ENCODE data around the gene SMPD3.

Gene SMPD3

GRCh38 chr16:68345958-68346635 lies 102.2 kb downstream of the SMPD3 start:
- no peak for TF ChIP-seq SIN3A (IDR thresholded peaks at IDR 0.05; ENCODE audit: borderline replicate concordance, insufficient read depth, low read length)
- TF ChIP-seq POLR2AphosphoS5 (IDR thresholded peaks at IDR 0.05; ENCODE audit: low read depth, low read length) = no peak
- TF ChIP-seq TAF1 (IDR thresholded peaks at IDR 0.05; ENCODE audit: borderline replicate concordance, insufficient read depth, low read length) = no peak
- no peak for TF ChIP-seq FOXP2 (optimal IDR thresholded peaks at IDR 0.05; ENCODE audit: borderline replicate concordance, extremely low read depth, extremely low read length, insufficient read depth)
- no peak for TF ChIP-seq REST (IDR thresholded peaks at IDR 0.05; ENCODE audit: insufficient read depth in 1 of 2, low read depth in 2 of 2, low read length in 2 of 2)

- TF ChIP-seq POLR2AphosphoS5 (IDR thresholded peaks at IDR 0.05; ENCODE audit: low read depth, low read length) (no peak), REST (IDR thresholded peaks at IDR 0.05; ENCODE audit: insufficient read depth in 1 of 2, low read depth in 2 of 2, low read length in 2 of 2) (no peak), TAF1 (IDR thresholded peaks at IDR 0.05; ENCODE audit: borderline replicate concordance, insufficient read depth, low read length) (no peak), SIN3A (IDR thresholded peaks at IDR 0.05; ENCODE audit: borderline replicate concordance, insufficient read depth, low read length) (no peak), FOXP2 (optimal IDR thresholded peaks at IDR 0.05; ENCODE audit: borderline replicate concordance, extremely low read depth, extremely low read length, insufficient read depth) (no peak)
Measured at GRCh38 chr16:68345351-68345810, 102.9 kb downstream of the SMPD3 start.

- TF ChIP-seq REST (IDR thresholded peaks at IDR 0.05; ENCODE audit: insufficient read depth in 1 of 2, low read depth in 2 of 2, low read length in 2 of 2) (no peak), SIN3A (IDR thresholded peaks at IDR 0.05; ENCODE audit: borderline replicate concordance, insufficient read depth, low read length) (no peak), FOXP2 (optimal IDR thresholded peaks at IDR 0.05; ENCODE audit: borderline replicate concordance, extremely low read depth, extremely low read length, insufficient read depth) (no peak), POLR2AphosphoS5 (IDR thresholded peaks at IDR 0.05; ENCODE audit: low read depth, low read length) (no peak), TAF1 (IDR thresholded peaks at IDR 0.05; ENCODE audit: borderline replicate concordance, insufficient read depth, low read length) (no peak)
Measured at GRCh38 chr16:68344252-68344651, 104.1 kb downstream of the SMPD3 start.

GRCh38 chr16:68343137-68343536 lies 105.2 kb downstream of the SMPD3 start:
- TF ChIP-seq REST (IDR thresholded peaks at IDR 0.05; ENCODE audit: insufficient read depth in 1 of 2, low read depth in 2 of 2, low read length in 2 of 2) (no peak), TAF1 (IDR thresholded peaks at IDR 0.05; ENCODE audit: borderline replicate concordance, insufficient read depth, low read length) (no peak), FOXP2 (optimal IDR thresholded peaks at IDR 0.05; ENCODE audit: borderline replicate concordance, extremely low read depth, extremely low read length, insufficient read depth) (no peak), SIN3A (IDR thresholded peaks at IDR 0.05; ENCODE audit: borderline replicate concordance, insufficient read depth, low read length) (no peak), POLR2AphosphoS5 (IDR thresholded peaks at IDR 0.05; ENCODE audit: low read depth, low read length) (no peak)
